ENCODE data around the gene NQO2. TPM values are rescaled to one million over a fixed set of nuclear protein-coding genes. Genes with fewer than 3 reads are reported as not detected.

Gene NQO2
- total and polyA plus RNA-seq, 2 of the 13 experiments (the other 11 are each of a cell fraction or from before 2014, with no cell fraction given), result 32.2 to 56.5 TPM

GRCh38 chr6:3001773-3002293 is 2.1 kb downstream of the NQO2 start (continued):
- TF ChIP-seq CCDC6 (CRISPR knock-in tag; IDR thresholded peaks at IDR 0.05), result no peak
- TF ChIP-seq JDP2 (CRISPR knock-in tag; IDR thresholded peaks at IDR 0.05; ENCODE audit: borderline replicate concordance), result no peak
- no peak for TF ChIP-seq ZNF761 (CRISPR knock-in tag; conservative IDR thresholded peaks at IDR 0.05)
- TF ChIP-seq PBX3 (CRISPR knock-in tag; IDR thresholded peaks at IDR 0.05; ENCODE audit: borderline replicate concordance), result no peak
- TF ChIP-seq ZNF280B (CRISPR knock-in tag; IDR thresholded peaks at IDR 0.05; ENCODE audit: borderline replicate concordance), result no peak
- no peak for TF ChIP-seq ARID3A (IDR thresholded peaks at IDR 0.05; ENCODE audit: low read depth, low read length)
- peak; percentile 67; the same call in 1 of the 2 replicates for TF ChIP-seq SMC3 (IDR thresholded peaks at IDR 0.05; ENCODE audit: low read length)
- no peak for TF ChIP-seq ZNF121 (CRISPR knock-in tag; IDR thresholded peaks at IDR 0.05)
- no peak for TF ChIP-seq ZFYVE20 (CRISPR knock-in tag; IDR thresholded peaks at IDR 0.05; ENCODE audit: borderline replicate concordance, low read depth)
- no peak for TF ChIP-seq IKZF1 (IDR thresholded peaks at IDR 0.05)
- TF ChIP-seq E2F5 (CRISPR knock-in tag; conservative IDR thresholded peaks at IDR 0.05), result no peak
- no peak for TF ChIP-seq SAFB2 (CRISPR knock-in tag; IDR thresholded peaks at IDR 0.05; ENCODE audit: borderline replicate concordance, low read depth)
- no peak for TF ChIP-seq PRPF4 (IDR thresholded peaks at IDR 0.05; ENCODE audit: low read depth, low read length, poor library complexity, severe bottlenecking)
- no peak for TF ChIP-seq ZNF704 (CRISPR knock-in tag; IDR thresholded peaks at IDR 0.05; ENCODE audit: borderline replicate concordance)
- TF ChIP-seq NONO (IDR thresholded peaks at IDR 0.05), result no peak
- no peak; the same call in 1 of the 2 replicates for TF ChIP-seq NONO (CRISPR knock-in tag; conservative IDR thresholded peaks at IDR 0.05)
- TF ChIP-seq MED13 (CRISPR knock-in tag; IDR thresholded peaks at IDR 0.05), result no peak
- TF ChIP-seq SATB2 (CRISPR knock-in tag; IDR thresholded peaks at IDR 0.05), result no peak
- TF ChIP-seq HMGXB4 (CRISPR knock-in tag; IDR thresholded peaks at IDR 0.05; ENCODE audit: borderline replicate concordance in 1 of 2, low read depth in 1 of 2), result peak; percentile 69 to 73; a peak in 3 of 4 replicates
- peak; percentile 66; the same call in 1 of the 2 replicates for TF ChIP-seq ZNF12 (CRISPR knock-in tag; IDR thresholded peaks at IDR 0.05)
- no peak for TF ChIP-seq SNAI1 (CRISPR knock-in tag; IDR thresholded peaks at IDR 0.05; ENCODE audit: borderline replicate concordance)
- peak; percentile 45; the same call in 1 of the 2 replicates for TF ChIP-seq DMAP1 (CRISPR knock-in tag; IDR thresholded peaks at IDR 0.05)
